ENCODE measurements around the gene ZNF667.

ZNF667 gene

DNA sequence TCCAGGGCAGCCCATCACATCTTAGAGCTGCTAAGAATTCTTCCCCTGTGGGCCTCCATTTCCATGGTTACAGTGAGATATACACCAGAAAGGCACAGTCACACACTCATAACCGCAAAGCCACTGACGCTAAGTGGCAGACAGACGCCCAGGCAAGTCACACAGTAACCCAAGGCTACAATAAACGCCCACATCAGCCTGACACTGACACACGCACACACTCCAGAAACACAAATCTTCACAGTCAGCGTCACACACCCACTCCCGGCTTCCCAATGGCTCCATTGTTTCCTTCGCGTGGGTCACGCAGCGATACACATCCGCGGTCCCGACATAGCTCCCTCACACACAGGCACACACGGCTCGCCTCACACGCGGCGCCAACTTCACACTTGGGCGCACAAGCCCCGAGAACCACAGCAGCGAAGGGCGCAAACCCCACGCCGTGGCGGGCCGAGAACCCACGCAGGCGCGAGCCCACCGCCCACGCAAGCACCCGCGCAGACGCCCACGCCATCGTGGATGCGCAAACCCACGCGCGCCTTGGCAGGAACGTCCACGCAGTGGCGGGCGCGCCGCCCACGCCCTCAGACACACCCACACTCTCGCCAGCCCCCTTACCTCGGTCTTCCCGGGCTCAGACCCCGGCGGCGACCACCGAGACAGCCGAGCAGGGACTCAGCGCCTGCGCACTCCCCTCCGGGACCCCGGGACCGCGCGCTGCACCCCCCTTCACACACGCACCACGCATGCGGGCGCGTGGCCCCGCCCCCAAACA is at the start of gene ZNF667:
ZNF667 (minus strand) TSS at position 695 of the 778 bp plus-strand sequence. CDS start 14,975 bp downstream, outside the sequence.
- no peak for DNase-seq

DNA sequence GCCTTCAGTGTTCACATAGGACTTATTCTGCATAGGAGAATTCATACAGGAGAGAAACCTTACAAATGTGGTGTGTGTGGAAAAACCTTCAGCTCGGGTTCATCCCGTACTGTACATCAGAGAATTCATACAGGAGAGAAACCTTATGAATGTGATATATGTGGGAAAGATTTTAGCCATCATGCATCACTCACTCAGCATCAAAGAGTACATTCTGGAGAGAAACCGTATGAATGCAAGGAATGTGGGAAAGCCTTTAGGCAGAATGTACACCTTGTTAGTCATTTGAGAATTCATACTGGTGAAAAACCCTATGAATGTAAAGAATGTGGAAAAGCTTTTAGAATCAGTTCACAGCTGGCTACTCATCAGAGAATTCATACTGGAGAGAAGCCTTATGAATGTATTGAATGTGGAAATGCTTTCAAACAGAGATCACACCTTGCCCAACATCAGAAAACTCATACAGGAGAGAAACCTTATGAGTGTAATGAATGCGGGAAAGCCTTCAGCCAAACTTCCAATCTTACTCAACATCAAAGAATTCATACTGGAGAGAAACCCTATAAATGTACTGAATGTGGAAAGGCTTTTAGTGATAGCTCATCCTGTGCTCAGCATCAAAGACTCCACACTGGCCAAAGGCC is 48.2 kb upstream of the ZNF667 start:
- DNase-seq, result no peak

DNA sequence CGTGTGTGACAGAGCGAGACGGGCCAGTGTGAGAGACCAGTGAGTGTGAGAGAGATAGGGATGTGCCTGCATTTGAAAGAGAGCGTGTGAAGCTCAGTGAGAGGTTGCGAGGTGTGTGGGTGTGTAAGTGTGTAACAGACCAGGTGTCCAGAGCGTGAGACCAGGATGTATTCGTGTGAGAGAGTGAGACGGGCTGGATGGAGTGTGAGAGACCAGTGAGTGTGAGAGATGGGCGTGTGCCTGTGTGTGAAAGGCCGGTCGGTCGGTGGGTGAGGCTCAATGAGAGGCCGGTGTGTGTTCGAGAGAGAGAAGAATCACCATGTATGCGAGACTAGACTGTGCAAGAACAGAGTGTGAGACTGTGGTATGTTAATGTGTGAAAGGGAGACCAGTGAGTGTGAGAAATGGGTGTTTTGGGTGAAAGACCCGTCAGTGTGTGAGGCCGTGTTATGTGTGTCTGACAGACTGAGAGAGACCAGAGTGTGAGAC is 31.2 kb upstream of the ZNF667 start:
- no peak for DNase-seq

DNA sequence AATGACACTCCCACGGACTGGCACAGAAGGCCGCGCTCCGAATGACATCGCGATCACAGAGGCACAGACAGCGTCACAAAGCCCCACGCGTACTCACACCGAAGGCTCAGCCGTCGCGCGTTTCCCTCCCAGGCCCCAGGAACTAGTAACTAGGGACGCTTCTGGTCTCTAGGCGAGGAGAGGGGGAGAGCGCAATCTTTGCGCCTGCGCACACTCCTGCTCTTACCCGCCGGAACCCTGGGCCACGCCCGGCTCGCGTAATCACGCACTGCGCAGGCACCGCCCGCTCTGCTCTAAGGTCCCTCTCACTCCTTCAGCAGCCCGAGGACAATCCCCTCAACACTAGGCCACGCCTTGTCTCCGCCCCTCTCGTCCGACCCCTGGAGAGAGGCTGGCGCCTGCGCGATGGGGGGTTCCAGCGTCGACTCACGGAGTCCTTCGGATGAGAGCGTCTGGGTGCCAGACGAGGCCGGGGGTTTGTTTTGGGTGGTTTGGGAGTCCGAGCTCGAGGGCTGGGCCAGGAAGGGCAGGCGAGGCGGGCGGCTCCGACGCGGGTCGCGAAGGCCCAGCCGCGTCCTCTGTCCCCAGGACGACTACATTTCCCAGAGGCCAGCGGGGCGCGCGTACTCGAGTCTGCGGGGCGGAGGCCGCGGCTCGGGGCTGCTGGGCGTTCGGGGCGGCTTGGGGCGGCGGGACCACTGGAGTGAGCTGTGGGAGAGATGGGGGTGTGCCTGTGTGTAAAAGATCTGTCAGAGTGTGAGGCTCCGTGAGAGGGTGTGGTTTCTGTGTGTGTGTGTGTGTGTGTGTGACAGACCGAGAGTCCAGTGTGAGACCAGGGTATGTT is 30.5 kb upstream of the ZNF667 start, which contains the start of gene ZNF471:
ZNF471 (plus strand) TSS at position 410 of the 844 bp plus-strand sequence. CDS start 3,717 bp downstream, outside the sequence.
- DNase-seq, result no peak

DNA sequence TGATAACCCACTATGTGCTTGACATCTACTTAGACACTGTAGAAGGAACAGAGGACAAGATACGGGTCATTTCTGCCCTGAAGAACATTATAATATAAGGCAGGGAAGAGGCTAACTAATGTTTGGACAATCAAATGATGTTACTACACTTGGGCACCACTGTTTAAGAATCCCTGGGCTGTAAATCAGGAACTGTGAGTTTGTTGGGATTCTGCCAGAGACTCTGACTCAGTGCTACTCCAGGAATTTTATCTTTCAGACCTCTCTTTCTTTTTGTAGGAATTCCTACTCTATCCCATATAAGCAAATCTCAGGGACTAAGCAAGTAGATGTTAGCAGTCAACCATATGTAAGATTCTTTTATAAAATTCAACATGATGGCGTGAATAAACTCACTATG is 27.4 kb upstream of the ZNF667 start:
- DNase-seq, result no peak

DNA sequence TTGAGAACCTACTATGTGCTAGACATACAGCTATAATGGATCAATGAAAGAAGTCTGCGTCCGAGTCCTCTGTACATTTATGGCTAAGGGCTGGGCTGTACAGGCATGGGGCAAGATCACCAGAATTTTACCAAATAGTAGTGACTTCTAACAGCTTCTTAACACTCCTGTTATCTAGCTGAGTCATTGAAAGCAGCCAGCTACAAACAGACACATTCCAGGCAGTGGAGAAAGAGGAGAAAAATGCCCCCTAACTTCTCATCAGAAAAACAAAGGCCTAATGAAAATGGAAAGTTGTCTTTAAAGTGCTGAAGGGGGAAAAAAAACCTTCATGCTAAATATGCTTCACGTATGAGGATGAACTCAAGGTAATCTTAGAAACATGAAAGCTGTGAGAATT is 14.3 kb upstream of the ZNF667 start:
- no peak for DNase-seq

DNA sequence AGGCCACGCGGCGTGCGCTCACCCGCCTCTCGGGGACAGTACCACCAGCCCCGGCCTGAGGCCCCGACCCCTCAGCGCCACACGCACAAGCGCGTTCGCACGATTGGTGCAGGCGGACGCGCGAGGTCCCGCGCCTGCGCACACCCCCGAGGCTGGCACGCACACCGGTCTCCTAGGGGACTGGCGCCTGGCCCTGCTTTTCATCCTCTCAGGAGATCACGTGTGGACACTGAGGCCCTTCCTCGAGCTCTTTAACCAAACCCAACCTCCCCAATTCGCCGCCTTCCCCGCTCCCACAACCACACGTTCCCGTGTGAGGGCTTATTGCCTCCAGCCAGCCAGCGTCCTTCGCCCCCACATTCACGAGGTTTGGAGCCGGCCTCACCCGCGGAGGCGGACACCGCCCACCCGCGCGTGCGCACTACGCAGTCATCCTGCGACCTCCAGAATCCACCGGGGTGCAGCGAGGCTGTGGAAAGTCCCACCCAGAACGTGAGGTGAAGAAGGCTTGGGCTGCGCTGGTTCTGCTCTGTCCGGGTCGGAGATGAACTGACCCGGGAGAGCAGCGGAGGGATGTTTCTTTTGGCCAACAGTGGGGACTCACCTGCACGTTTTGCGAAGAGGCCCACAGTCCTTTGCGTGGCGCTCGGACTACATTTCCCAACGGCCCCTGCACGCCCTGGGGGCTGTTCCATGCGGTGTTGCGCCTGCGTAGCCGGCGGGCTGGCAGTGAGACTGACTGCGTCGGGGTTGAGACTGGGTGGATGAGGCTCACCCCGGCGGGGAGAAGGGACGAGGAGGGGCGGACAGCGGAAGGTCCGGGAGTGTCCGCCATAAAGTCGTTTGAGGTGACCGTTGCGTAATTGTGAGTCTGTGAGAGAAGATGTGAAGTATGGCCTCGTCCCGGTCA is 539 bp upstream of the ZNF667 start:
- no peak for DNase-seq

DNA sequence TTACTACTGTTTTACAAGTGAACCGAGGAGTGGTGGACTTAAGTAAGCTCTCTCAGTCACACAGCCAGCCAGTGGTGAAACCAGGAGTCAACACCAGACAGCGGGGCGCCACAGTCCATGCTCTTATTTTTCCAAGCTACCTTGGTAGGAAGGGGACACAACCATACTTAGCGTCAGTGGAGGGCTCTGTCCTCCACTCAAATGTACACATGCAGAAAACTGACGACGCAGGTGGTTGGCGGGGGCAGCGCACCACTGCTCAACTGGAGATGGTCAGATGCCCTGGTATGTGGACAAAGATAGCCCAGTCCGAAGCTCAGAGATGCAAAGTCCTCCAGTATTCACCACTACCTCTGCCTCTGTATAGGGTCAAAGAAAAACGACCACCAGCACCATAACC is 1.1 kb downstream of the ZNF667 start:
- no peak for DNase-seq

DNA sequence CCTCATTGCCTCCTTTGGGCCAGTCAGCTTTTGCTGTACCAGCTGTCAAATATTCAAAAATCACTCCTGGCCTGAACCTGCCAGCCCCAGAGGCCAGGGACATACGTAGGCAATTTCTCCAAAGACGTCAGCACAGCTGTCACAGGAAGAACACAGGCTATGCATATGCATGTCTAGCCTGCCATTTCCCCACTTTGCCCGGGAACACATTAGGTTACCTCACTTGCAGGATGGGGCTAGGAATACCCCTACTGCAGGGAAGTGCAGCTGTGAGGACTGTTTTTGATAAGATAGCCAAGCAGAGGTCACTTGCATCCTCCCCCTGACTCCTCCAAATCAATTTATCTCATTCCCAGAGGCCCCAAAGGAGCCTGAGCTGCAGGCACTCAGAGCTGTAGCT is 2.8 kb downstream of the ZNF667 start:
- no peak for DNase-seq

DNA sequence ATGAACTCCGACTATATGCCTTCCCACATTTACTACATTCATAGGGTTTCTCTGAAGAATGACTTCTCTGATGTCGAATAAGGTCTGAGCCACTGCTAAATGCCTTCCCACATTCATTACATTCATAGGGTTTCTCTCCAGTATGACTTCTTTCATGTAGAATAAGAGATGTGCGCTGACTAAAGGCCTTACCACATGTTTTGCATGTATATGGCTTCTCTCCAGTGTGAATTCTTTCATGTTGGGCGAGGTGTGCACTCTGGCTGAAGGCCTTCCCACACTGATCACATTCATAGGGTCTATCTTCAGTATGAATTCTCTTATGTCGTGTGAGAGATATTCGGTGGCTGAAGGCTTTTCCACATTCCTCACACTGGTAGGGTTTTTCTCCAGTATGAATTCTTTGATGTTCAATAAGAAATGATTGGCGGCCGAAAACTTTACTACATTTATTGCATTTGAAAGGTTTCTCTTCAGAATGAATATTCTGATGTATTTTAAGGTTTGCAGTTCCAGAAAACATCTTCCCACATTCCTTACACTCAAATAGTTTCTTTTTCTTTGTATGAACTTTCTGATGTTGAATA is 35.8 kb downstream of the ZNF667 start:
- no peak for DNase-seq

DNA sequence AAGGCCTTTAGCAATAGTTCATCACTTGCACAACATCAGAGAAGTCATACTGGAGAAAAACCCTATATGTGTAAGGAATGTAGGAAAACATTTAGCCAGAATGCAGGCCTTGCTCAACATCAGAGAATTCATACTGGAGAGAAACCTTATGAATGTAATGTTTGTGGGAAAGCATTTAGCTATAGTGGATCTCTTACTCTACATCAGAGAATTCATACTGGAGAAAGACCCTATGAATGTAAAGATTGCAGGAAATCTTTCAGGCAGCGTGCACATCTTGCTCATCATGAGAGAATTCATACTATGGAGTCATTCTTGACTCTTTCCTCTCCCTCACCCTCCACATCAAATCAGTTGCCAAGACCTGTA is 53.2 kb downstream of the ZNF667 start:
- DNase-seq, result no peak

DNA sequence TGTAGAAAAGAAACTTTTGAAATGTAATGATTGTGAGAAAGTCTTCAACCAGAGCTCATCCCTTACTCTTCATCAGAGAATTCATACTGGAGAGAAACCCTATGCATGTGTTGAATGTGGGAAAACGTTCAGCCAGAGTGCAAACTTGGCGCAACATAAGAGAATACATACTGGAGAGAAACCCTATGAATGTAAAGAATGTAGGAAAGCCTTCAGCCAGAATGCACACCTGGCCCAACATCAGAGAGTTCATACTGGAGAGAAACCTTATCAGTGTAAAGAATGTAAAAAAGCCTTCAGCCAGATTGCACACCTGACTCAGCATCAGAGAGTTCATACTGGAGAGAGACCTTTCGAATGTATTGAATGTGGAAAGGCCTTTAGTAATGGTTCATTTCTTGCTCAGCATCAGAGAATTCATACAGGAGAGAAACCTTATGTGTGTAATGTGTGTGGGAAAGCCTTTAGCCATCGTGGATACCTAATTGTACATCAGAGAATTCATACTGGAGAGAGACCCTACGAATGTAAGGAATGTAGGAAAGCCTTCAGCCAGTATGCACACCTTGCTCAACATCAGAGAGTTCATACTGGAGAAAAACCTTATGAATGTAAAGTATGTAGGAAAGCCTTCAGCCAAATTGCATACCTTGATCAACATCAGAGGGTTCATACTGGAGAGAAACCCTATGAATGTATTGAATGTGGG is 53.7 kb downstream of the ZNF667 start:
- DNase-seq, result no peak

DNA sequence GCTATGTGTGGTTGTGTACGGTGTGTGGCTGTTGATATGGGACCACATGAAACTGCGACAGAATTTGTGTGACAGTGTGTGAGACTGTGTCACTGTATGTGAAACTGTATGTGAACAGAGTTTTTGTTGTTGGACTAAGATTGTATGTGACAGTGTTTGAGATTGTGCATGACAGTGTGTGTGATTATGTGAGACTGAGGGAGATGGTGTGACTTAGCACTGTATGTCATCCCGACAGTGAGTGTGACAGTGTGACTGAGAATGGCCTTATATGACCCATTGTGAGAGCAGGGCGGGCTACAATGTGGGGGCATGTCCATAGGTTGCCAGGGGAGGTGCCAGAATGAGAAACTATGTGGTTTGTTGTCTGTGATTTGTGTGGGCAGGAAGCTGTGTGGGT is 72.1 kb downstream of the ZNF667 start:
- DNase-seq, result no peak

DNA sequence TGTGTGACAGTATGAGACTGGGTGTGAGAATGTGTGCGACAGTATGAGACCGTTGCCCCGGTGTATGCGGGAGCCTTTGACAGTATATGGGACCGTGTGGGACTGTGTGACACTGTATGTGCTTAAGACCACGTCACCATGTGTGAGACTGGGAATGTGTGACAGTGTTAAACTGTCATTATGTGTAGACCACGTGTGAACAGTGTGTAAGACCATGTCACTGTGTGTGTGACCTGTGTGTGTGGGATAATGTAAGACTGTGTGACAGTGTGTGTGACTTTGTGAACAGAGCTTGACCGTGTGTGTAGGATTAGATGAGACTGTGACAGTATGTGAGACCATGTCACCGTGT is 72.5 kb downstream of the ZNF667 start:
- no peak for DNase-seq

DNA sequence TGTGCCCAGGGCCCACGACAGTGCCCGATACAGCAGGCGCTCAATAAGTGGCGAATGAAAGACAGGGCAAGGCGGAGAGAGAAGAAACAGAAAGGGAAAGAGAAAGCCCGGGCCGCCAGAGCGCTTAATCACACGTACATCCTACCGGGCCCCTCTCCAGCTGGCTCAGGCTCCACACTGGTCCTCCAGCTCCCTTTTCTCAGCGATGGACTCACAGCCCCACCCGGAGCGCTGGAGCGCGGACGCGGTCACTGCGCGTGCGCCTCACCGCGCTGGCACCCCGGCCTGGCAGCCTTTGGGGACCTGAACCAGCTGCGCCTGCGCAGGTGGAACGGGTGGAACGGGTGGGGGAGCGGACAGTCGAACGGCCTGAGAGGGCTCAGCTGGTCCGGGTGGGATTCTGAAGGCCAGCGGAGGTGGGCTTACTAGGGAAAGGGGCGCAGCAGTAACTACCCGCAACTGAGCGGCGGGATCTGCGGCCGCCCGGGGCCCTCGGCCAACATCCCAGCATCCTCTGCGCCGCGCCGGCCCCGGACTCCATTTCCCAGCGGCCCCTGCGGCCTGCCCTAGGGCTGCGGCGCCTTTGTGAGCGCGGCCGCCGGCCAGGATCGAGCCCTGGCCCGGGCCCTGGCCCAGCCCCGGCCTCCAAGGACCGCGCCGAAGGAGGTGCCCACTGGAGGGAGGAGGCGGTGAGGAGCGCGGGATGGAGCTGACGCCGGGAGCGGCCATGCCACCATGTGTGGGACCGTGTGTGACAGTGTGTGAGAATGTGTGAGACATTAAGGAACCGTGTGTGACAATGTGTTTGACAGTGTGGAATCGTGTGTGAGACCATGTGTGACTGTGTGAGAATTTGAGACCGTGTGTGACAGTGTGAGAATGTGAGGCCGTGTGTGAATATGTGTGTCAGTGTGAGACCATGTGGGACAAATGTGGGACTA is 73.1 kb downstream of the ZNF667 start, which contains the start of gene ZNF583:
ZNF583 (plus strand) TSS at position 569 of the 941 bp plus-strand sequence. CDS start 2,783 bp downstream, outside the sequence.
- no peak for DNase-seq

DNA sequence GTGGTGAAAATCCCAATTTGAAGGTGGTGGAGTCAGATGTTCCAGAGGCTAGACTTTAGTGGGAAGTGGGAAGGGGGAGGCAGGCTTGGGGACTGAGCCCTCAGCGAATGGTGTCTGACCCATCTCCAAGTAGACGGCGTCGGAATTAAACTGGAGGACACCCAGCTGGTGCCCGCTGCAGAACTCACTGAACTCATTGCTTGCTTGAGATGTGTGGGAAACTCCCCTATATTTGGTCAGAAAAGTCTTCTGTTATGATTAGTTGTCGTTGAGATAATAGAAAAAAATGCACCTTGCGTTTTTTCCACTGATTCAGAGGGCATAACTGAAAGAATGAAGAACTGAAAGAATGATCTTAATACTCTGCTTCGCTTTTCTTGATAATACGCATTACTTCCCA is 73.9 kb downstream of the ZNF667 start:
- DNase-seq, result no peak

DNA sequence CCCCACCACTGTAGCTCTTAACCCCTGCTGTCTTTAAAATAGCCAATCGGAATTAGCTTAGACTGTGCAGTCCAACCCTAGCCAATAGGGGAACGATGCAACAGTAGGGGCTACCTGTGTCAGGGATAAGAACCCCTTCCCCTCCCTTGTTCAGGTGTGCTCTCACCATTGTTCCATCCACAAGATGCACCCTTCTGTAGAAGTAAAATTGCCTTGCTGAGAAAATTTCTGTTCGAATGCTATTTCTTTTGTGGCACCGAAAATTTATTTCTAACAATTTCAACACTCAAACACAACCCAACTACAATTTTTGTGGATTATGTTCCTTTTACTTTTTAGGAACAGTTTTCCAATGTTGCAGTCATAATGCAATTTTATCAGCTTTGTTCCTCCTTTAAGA is 76.7 kb downstream of the ZNF667 start:
- DNase-seq, result no peak

DNA sequence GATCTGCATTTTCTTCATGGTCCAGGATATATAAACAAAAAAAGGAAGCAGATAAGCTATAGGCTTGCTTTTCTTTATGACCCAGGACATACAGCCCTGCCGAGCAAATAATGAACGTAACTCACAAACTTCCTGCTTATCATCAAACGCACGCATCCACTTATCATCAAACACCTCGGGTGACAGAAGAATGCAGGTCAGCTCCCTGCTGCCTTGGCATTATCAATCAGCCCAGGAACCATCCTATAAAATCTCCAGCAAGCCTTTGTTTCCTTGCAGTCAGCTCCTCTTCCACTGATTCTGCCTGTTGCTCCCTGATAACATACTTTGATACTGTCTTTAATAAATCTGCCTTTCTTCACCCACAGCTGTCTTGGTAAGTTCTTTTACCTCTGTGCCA is 78.3 kb downstream of the ZNF667 start:
- DNase-seq, result no peak

DNA sequence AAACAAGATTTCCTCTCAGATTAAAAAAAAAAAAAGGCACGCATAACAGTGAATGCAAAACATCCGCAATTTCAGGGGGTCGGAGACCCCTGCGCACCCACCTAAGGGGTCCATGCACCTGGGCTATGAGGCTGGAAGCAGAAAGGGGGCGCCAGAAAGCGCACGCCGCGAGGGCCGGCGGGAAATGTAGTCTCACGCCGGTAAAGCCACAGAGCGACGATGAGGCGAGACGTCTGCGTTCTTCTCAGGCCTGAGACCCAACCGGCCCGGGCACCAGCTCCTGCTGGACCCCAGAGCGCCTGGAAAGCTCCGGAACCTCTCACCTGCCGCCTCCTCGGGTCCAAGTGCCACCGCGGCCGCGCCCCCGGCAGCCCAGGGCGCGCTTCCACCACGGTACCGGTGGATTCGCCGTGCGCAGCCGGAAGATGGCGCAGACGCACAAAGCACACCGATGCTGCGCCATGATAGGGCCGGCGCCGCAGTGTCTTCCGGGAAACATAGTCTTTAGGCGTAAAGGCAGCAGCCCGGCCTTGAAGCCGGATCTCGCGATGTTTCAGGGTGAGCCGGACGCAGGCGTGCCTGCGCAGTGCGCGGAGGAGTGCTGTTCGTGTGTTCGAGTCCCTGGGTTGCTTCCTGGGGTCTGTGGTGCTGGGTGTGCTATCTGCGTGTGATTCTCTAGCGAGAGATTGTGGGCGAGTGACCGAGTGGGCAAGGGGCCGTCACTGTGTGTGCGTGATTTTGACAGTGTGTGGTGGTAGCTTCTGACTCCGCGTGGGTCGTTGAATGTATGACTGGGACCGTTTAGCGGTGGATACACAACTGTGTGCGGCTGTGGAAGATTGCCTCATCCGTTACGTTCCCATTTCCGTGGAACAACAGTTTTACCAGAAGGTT is 83.8 kb downstream of the ZNF667 start, which contains the start of gene ZNF582:
ZNF582 (minus strand) TSS at position 416 of the 894 bp plus-strand sequence. CDS start 1,782 bp downstream, outside the sequence.
- peak; percentile 10 for DNase-seq
